SK-N-SH (cell line): ENCODE data around the gene LSM4.

Source experiments
- EP300 ChIP-seq, 2 experiments: IDR thresholded peaks; 2 replicates each; pipeline versions ENCODE4 v1.4.0 to v1.6.1; 2012; ENCODE audit warnings: borderline replicate concordance in 1 of 2, low read depth in 1 of 2, low read length in 1 of 2
- GATA2 ChIP-seq: sonication (generic); formaldehyde crosslinking; IDR thresholded peaks from 2 replicates; pipeline ENCODE4 v1.5.0; 2020; ENCODE audit warnings: mild to moderate bottlenecking, missing genetic modification reagents
- JUND ChIP-seq: IDR thresholded peaks from 2 replicates; pipeline ENCODE4 v1.4.0; 2012
- MXI1 ChIP-seq: IDR thresholded peaks from 2 replicates; pipeline ENCODE4 v1.6.1; 2012; ENCODE audit warnings: mild to moderate bottlenecking, low read depth, low read length, improper control_type of control experiment
- POLR2AphosphoS5 ChIP-seq: IDR thresholded peaks from 2 replicates; pipeline ENCODE4 v1.6.1; 2012; ENCODE audit warnings: low read depth, low read length
- RAD21 ChIP-seq: IDR thresholded peaks from 2 replicates; pipeline ENCODE4 v1.6.1; 2012; ENCODE audit warnings: mild to moderate bottlenecking, low read length
- RFX5 ChIP-seq: IDR thresholded peaks from 2 replicates; pipeline ENCODE4 v1.6.1; 2012; ENCODE audit warnings: mild to moderate bottlenecking, improper control_type of control experiment, low read length
- RXRA ChIP-seq: IDR thresholded peaks from 2 replicates; pipeline ENCODE4 v1.4.0; 2012; ENCODE audit warnings: low read depth, mild to moderate bottlenecking, borderline replicate concordance
- TF ChIP-seq, protein P1 (sequence below): fragments of 200-600 bp; sonication (generic); IDR thresholded peaks from 2 replicates; pipeline ENCODE4 v1.6.1; 2017; ENCODE audit warnings: antibody characterized with exemption, mild to moderate bottlenecking, moderate library complexity
- TF ChIP-seq, protein P2 (sequence below): IDR thresholded peaks from 2 replicates; pipeline ENCODE4 v1.6.1; 2012; ENCODE audit warnings: mild to moderate bottlenecking, low read depth, low read length, moderate library complexity
- TF ChIP-seq, protein P3 (sequence below): IDR thresholded peaks from 2 replicates; pipeline ENCODE4 v1.4.0; 2012; ENCODE audit warnings: low read depth

DNA sequence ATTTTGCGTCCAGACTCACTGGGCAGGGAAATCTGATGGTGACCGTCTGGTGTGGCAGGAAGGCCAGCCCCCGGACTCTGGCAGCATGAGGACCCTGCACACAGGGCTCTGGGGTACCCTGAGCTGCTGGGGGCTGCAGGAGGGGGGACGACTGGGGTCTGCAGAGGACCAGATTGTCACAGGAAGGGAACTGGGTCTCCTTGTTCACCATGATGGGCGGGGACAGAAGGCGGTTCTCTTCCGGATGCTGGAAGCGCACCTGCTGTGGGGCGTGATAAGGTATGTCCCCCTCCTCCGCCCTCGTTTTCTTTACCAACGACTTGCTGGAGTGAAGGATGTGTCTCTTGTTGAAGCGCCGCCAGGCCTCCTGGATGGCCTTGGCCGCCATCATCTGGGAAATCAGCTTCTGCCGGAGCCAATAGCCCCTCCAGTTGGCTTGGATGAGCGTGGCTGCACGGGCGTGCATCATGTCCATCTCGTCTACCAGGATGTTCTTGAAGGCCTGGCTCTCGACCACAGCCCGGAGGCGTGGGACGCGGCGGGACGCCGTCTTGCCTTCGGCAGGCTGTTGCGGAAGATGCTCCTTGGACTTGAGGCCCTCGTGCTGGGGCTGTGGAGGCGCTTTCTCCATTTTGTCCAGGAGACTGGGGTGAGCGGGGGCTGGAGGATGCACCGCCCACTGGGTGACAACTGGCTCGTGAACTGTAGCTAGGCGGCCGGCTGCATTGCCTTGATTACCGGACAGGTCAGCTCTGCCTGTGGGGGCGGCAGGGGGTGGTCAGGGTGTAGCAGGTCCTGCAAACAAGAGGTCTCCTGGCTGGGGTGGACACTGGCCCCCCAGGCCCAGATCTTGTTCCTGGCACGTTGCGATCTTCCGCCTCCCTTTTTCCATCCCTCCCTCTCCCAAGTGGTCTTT lies 55.8 kb downstream of the LSM4 start:
- TF ChIP-seq RXRA (no peak), JUND (no peak), POLR2AphosphoS5 (no peak), RFX5 (no peak), MXI1 (no peak), GATA2 (CRISPR knock-in tag) (no peak), EP300 (IDR thresholded peaks at IDR 0.05; ENCODE audit: borderline replicate concordance in 1 of 2, low read depth in 1 of 2, low read length in 1 of 2) (no peak), RAD21 (no peak)
- TF ChIP-seq, protein P1, sequence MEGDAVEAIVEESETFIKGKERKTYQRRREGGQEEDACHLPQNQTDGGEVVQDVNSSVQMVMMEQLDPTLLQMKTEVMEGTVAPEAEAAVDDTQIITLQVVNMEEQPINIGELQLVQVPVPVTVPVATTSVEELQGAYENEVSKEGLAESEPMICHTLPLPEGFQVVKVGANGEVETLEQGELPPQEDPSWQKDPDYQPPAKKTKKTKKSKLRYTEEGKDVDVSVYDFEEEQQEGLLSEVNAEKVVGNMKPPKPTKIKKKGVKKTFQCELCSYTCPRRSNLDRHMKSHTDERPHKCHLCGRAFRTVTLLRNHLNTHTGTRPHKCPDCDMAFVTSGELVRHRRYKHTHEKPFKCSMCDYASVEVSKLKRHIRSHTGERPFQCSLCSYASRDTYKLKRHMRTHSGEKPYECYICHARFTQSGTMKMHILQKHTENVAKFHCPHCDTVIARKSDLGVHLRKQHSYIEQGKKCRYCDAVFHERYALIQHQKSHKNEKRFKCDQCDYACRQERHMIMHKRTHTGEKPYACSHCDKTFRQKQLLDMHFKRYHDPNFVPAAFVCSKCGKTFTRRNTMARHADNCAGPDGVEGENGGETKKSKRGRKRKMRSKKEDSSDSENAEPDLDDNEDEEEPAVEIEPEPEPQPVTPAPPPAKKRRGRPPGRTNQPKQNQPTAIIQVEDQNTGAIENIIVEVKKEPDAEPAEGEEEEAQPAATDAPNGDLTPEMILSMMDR, result no peak
- TF ChIP-seq, protein P2, sequence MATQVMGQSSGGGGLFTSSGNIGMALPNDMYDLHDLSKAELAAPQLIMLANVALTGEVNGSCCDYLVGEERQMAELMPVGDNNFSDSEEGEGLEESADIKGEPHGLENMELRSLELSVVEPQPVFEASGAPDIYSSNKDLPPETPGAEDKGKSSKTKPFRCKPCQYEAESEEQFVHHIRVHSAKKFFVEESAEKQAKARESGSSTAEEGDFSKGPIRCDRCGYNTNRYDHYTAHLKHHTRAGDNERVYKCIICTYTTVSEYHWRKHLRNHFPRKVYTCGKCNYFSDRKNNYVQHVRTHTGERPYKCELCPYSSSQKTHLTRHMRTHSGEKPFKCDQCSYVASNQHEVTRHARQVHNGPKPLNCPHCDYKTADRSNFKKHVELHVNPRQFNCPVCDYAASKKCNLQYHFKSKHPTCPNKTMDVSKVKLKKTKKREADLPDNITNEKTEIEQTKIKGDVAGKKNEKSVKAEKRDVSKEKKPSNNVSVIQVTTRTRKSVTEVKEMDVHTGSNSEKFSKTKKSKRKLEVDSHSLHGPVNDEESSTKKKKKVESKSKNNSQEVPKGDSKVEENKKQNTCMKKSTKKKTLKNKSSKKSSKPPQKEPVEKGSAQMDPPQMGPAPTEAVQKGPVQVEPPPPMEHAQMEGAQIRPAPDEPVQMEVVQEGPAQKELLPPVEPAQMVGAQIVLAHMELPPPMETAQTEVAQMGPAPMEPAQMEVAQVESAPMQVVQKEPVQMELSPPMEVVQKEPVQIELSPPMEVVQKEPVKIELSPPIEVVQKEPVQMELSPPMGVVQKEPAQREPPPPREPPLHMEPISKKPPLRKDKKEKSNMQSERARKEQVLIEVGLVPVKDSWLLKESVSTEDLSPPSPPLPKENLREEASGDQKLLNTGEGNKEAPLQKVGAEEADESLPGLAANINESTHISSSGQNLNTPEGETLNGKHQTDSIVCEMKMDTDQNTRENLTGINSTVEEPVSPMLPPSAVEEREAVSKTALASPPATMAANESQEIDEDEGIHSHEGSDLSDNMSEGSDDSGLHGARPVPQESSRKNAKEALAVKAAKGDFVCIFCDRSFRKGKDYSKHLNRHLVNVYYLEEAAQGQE, result no peak
- TF ChIP-seq, protein P3, sequence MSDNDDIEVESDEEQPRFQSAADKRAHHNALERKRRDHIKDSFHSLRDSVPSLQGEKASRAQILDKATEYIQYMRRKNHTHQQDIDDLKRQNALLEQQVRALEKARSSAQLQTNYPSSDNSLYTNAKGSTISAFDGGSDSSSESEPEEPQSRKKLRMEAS, result no peak
